Skin of body (tissue), 2 donors: ENCODE measurements around the gene REV1. TPM values are rescaled to one million over a fixed set of nuclear protein-coding genes. Genes with fewer than 3 reads are reported as not detected.
"Not testable (repeated sequence)": the region's sequence is repeated elsewhere in the genome, so short reads cannot be mapped to it uniquely, and the experiment has no call there.

Experiments
- DNase-seq: peaks from one replicate; lab custom pipeline; 2025; lab: John Stamatoyannopoulos, UW
- total RNA-seq: library from RNA; depleted of rRNA; stranded (reverse); fragments of >200 nt; gene quantifications from one replicate; pipeline ENCODE4 v1.2.3, GENCODE V29; 2014

Gene REV1
- total RNA-seq, 1 donor from 2014 or later = 74.3 TPM

DNA sequence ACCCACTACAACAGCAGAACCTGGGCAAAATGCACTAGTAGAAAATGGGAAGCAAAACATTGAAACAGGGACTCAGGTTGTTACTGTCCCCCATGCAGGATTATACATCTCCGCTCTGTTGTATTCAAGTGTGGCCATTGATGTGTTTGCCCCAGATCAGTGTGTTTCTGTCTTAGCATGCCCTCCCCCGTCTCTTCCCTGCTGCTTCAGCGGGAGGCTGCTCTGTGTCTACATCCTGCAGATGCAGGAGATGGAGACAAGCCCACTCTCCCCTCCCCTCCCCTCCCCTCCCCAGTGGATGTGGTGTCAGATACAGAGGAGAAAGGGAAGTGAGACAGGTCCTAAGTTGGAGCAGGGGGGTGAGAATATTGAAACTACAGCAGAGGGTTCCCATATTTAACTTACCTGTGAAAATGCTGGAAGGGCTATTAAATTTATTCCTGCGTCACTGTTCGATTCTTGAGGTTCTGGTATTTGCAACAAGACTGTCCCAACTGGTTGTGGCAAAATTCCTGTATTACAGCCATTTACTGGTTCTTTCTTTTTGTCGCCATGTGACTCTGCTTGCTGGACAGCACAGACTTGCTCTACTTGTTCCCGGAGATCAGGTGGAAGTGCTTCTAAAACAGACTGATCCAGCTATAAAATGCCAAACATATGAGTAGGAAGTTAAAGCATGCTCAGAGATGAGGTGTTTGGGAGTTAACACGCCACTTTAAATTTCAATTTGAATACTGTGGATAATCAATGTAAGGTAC, 85.6 kb downstream of the REV1 start:
- DNase-seq = no peak

GRCh38 chr2:99403524-99403923, 86.3 kb downstream of the REV1 start:
- DNase-seq = no peak

- no peak for DNase-seq
Measured at GRCh38 chr2:99403084-99403483, 86.7 kb downstream of the REV1 start.

DNA sequence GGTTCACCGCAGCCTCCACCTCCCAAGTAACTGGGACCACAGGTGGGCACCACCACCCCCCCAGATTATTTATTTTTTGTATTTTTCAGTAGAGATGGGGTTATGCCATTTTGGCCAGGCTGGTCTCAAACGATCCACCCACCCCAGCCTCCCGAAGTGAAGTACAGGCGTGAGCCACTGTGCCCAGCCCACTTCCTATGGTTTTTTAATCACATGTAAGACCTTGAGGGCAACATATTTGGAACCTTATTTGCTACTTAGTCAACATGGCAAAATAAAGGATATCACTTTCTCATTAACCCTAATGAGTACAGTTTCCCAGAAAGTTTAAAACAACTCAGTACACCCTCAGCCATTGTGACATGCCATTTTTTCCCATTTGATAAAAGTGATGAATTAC, 88.0 kb downstream of the REV1 start:
- no peak for DNase-seq

DNA sequence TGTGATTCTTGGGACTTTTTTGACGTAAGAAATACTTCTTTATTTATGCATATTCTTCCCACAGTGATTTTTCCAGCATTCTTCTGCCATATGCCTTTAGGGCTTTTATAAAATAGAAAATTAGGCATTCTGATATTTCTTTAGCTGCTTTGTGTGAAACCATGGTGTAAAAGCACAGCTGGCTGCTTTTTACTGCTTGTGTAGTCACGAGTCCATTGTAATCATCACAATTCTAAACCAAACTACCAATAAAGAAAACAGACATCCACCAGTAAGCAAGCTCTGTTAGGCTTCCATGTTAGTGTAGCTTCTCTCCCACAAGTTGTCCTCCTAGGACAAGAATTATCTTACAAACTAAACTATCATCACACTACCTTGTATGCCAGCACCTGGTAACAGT, 90.0 kb downstream of the REV1 start:
- no peak for DNase-seq

DNA sequence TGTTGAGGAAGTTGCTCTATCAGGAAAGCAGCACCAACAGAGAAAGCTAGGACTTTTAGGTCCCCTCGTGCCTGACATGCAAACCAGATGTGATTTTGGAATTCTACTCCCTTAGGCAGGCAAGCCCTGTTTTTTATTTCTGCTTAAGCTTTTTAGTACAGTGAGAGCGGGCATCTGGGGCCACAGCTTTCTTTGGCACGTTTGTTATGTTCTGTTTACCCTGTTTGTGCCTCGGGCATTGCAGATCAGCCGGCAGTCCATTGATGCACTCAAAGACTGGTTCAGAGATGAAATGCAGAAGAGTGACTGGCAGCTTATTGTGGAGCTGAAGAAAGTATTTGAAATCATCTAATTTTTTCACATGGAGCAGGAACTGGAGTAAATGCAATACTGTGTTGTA, 90.8 kb downstream of the REV1 start:
- DNase-seq = no peak

DNA sequence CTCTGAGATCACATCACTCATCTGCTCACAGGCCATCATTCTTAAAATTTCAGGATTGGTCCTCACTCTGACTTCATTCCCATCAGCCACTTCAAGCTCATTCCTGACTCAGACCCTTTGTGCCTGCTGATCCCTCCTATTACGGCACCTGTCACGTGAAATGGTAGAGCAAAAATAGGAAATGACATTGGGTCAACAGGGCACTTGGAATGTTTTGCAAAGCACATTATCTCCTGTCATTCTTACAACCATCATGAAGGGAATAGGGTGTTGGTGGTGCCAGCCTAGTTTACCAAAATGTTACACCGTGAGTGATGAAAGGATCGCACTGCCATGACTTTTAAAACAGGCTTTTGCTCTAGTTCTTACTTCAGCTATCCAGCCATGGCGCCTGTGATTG, 91.5 kb downstream of the REV1 start:
- no peak for DNase-seq

GRCh38 chr2:99397266-99397920, 92.4 kb downstream of the REV1 start:
- DNase-seq = no peak

DNA sequence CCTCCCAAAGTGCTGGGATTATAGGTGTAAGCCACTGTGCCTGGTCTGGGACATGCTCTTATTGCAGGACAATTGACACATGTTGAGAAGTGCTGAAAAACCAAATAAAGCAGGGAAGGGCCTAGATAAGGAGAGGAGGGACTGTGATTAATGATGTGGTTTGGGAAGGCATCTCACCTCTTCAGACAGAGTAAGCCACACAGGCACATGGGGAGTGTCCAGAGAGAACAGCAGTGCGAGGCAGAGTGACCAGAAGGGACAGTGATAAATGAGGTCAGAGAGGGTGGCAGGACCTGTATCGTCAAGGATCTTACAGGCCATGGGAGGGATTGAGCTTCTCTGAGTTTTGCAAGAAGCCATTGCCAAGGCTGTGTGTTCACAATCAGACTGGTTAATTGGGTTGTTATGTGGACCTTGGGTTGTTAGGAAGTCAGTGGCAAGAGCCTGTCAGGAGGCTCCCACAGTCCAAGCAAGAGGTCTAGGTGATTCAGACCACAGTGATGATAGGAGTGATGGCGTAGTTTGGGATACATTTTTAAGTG, 94.2 kb downstream of the REV1 start:
- no peak for DNase-seq

DNA sequence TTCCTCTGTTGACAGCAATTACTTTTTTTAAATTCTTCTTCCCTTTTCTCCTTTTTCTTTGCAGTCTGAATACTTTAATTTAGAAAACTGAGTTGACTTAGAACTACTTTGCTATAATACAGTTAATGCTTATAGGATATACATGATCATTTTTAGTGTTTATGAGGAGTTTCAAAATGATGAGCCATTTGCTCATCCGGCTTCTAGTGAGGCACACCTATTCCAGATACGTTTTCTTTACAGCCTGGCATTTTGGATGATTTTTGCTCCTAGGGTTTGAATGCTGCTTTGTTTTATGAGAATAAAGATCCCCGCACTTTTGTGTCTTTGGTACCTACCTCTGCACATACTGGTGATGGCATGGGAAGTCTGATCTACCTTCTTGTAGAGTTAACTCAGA, 99.9 kb downstream of the REV1 start:
- no peak for DNase-seq

DNA sequence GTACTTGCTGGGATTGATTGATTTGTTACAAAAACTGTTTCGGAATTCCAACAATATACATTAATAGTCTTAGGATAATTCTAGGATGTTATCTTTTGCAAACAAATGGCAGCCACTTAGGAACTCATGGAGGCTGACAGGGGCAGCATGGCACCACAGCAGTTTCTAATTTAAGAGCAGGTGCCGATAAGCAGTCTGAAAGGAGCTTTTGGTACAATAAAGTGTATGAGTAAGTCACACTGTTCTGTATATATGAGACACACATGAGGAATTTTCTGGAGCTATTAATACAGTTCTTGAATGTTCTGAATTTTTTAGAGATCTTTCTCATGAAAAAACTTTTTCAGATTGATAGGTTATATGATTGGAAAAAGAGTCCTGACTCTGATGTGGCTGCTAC, 100.4 kb downstream of the REV1 start:
- DNase-seq = no peak

DNA sequence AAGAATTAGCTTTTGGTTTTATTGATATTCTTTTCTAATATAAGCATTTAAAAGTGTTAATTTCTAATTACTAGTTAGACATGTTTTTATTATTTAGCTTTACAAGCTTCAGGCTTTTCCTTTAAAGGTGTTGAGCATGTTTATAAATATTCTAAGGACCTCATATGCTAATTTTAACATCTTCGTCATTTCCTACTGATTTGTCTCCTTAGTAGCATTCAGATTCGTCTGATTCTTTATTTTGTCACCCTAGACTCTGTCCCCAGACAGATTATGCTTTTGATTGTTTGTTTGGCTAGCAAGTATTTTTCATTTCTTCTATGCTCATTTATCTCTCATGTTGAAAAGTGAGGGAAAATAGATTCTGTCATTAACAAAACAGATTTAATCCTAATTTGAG, 100.9 kb downstream of the REV1 start:
- DNase-seq = no peak

DNA sequence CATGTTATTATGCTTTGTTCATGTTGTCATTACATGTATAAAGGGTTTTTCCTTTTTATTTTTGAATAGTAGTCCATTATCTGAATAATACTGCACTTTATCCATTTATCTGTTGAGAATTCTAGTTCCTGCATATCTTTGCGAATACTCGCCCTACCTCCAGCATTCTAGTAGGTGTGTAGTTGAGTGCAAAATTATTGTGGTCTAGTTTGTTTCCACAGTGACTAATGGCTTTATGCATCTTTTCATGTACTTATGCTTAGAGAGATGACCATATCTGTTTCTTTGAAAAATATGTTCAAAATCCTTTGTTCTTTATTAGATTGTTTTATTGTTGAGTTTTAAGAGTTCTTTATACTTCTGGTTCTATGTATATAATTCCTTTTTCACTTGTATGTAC, 103.8 kb downstream of the REV1 start:
- DNase-seq = no peak

DNA sequence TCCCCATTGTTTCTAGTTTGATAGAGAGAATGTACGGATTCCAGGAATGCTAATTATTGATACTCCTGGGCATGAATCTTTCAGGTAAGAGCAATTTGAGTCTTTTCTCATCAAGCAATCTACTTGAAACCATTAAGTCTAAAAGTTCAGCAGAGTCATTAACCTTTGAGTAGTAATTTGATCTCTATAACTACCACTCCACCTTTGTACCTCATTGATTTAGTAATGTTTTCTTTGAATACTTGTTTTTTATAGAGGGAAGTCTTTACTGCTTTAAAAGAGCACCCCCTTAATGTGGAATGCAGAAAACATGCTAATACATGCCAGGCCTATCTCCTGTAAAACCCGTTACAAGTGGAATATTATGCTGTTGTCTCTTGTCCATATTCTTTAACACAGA, 107.7 kb downstream of the REV1 start:
- no peak for DNase-seq

DNA sequence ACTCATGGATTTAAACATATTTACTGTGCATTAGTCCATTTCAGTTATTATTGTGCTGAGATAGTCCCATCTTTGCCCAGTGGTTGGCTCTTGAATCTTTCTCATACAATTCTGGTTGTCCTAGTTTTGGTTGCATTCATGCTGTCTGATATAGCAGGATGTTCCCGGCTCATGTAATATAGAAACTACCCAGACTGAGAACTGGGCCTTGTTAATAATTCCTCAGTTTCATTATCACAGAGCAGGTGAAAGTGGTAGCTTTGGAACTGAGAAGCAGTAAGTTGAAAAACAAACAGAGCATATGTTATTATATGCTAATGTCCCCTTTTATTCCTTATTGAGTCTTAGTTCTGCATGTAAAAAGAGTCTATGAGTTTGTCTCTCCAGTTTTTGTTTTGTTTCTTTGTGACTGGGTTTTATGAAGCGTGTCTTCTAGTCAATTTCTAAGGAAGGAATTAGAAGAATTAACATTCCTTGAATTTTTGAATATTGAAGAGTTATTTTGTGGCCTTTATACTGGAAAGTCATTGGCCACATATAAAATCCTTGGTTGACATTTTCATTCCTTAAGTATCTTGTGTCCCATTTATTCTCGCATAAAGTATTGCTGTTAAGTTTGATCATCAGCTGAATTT, 109.3 kb downstream of the REV1 start:
- DNase-seq = no peak

DNA sequence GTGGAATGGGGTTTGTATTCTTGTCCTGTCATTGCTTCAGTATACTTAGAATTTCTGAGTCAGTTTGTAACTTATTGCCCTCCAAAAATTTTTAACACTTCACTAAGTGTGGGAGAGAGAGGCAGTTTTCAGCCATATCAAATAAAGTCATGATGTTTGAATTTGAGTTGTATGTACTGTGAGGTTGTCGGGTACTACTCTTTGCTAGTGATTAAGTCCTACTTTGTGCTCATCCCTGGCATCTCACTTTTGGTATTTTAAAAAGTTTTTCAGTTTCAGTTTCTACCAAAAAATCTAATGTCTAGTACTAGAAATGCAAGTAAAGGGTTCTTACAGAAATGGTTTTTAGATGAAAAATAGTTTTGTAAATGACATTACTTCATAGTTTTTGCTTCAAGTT, 111.9 kb downstream of the REV1 start:
- no peak for DNase-seq

- DNase-seq = no peak
Measured at GRCh38 chr2:99376254-99376864, 113.5 kb downstream of the REV1 start.

DNA sequence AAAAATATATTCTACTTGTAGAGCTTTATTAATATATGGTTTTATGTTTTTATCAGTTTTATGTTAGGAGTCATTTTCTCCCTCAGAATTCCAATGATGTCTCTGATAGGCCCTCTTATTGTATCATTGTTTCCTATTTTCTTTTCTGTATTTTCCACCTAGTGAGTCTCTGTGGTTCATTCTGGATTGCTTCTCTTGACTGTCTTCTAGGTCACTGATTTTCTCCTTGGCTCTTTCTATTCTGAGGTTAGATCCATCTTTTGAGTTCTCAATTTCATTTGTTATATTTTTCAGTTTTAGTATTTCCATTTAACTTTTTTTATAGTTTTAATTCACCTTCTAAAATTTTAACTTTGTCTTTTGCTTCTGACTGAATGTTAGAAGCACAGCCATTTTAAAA, 115.1 kb downstream of the REV1 start:
- DNase-seq = no peak

DNA sequence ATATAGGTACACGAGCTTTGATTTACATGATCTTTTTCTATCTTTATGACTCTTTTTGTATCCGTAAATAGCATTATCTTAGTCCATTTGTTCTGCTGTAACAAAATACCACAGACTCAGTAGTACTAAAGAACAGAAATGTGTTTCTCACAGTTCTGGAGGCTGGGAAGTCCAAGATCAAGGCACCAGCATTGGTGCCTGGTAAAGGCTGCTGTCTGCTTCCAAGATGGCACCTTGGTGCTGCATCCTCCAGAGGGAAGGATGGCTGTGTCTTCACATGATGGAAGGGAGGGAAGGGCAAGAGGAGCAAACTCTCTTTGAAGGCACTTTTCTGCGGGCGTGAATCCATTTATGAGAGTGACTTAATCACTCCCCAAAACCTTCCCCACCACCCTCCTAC, 116.7 kb downstream of the REV1 start:
- DNase-seq = no peak

DNA sequence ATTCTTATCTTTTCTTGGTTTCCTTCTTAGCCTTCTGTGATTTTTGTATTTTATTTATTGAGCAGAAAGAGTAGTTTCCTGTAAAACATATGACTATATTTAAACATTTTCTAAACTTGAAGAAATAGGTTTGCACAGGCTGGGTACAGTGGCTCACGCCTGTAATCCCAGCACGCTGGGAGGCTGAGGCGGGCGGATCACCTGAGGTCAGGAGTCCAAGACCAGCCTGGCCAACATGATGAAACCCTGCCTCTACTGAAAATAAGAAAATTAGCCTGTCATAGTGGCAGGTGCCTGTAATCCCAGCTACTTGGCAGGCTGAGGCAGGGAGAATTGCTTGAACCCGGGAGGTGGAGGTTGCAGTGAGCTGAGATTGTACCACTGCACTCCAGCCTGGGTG, 121.0 kb downstream of the REV1 start:
- not testable (repeated sequence) for DNase-seq

GRCh38 chr2:99365661-99366060, 124.2 kb downstream of the REV1 start:
- DNase-seq = no peak

- no peak for DNase-seq
Measured at GRCh38 chr2:99356853-99357252, 133.0 kb downstream of the REV1 start.
